NCI-H1417 treated with DMSO at 0.1 percent for 48 hours (cell line): ENCODE results near the gene RERE.
"Not testable (repeated sequence)": the region's sequence is repeated elsewhere in the genome, so short reads cannot be mapped to it uniquely, and the experiment has no call there.

Experiments
- DNase-seq: peaks from one replicate; lab custom pipeline; 2025; lab: John Stamatoyannopoulos, UW

Gene RERE

GRCh38 chr1:8602471-8603219, 214.8 kb downstream of the RERE start:
- peak; percentile 30 for DNase-seq

DNA sequence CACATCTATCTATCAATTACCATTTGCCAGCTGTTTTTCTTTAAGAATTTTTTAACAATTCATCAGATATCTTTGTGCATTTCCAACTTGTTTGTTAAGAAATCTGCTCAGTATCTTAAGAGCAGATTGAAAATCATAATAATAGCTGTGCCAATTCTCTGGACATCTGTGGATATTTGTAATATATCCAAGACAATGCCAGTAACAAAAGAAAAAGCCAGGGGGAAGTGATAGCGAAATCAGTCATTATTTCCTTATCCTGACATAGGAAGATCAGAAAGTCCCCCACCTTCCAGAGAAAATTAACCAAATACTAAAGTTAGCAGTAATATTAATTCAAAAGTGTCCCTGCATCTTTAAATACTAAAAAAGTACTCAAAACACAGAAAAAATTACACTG, 217.1 kb downstream of the RERE start:
- DNase-seq = no peak

DNA sequence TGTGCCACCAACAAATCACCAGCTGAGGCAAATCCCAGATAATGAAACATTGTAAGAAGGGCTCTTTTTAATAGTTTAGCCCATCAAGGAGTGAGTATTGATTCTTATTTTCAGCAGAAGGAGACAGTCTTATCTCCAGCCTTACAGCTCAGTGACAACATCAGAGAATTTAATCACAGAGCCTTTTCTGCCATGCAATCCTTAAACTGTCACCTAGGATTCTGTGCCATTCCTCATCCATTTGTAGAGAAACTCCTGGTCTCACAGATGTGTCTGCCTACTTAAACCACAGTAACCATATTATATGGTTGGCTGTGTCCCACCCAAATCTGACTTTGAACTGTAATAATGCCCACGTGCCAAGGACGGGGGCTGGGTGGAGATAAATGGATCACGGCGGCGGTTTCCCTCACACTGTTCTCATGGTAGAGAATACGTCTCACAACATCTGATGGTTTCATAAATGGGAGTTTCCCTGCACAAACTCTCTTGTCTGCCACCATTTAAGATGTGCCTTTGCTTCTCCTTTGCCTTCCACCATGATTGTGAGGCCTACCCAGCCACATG, 217.7 kb downstream of the RERE start:
- no peak for DNase-seq

DNA sequence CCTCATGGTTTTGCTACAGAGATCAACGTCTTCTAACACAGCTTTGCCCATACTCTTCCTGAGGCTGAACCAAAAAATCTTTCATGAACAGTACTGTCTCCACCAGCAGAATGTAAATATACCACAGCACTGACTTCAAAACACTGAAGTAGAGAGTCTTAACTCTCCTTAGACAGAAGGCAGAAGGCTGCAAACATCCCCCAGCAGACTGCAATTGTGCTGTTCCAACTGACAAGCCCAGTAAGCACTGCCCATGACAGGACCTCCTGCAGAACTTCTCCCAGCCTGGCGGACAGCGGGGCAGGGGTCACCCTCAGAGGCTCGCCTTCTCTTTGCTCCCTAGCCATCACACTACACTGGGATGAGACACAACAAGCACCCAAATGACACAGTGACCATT, 218.7 kb downstream of the RERE start:
- DNase-seq = no peak

GRCh38 chr1:8598060-8598724, 219.2 kb downstream of the RERE start:
- no peak for DNase-seq

DNA sequence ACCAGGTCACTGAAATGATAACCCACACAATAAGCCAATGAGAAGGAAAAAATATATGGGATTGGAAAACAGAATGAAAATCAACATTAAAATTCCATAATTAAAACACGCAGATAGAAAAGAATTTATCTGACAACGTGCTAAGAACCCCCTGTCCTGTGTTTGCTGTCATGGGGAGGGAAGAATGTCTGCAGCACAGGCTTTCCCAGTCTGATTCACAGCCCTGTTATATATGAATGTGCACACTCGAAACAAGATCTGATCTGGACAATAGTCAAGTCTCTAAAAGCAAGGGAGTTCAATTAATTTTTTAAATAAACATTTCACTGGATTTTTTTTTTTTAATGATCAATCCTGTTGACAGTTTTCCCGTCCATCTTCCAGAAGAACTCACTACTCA, 220.0 kb downstream of the RERE start:
- DNase-seq = no peak

GRCh38 chr1:8595941-8596340, 221.5 kb downstream of the RERE start:
- no peak for DNase-seq

DNA sequence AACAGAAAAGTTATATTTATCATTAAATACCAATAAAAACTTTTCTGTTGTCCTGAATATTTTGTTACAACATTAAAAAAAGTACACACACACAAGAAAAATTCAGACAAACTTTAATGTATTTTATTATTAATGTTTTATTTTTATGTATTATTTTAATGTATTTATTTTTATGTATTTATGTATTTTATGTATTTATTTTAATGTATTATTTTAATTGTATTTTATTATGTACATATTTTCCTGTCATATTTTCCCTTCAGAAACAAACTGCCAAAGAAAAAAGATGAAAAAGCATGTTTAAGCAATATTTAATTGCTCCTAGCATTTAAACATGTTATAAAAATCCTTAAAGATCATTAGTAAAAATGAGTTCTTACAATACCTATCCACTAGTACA, 222.1 kb downstream of the RERE start:
- no peak for DNase-seq

DNA sequence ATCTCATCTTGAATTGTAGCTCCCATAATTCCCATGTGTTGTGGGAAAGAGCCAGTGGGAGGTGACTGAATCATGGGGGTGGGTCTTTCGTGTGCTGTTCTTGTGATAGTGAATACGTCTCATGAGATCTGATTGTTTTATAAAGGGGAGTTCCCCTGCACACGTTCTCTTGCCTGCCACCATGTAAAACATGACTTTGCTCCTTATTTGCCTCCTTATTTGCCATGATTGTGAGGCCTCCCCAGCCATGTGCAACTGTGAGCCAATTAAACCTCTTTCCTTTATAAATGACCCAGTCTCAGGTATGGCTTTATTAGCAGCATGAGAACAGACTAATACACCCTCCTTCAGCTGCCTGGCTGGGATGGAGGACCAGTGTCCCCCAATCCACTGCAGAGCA, 224.1 kb downstream of the RERE start:
- not testable (repeated sequence) for DNase-seq

DNA sequence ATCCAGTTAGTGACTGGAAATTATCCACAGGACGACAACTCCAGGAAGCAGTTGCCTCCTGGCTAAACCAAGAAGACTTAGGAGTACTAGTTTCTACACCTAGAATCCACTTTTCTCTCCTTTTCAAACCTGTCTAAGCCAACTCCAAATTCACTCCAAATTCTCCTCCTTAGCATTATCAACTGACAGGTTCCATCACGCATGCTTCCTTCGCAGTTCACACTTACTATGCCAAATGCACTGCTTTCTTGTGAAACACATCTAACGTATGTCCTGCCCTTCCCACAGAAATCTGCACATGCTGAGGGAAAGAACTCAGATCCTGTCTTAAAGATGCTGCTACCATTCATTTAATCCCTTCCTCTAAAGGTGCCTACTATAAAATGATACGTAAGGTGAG, 225.9 kb downstream of the RERE start:
- no peak for DNase-seq

DNA sequence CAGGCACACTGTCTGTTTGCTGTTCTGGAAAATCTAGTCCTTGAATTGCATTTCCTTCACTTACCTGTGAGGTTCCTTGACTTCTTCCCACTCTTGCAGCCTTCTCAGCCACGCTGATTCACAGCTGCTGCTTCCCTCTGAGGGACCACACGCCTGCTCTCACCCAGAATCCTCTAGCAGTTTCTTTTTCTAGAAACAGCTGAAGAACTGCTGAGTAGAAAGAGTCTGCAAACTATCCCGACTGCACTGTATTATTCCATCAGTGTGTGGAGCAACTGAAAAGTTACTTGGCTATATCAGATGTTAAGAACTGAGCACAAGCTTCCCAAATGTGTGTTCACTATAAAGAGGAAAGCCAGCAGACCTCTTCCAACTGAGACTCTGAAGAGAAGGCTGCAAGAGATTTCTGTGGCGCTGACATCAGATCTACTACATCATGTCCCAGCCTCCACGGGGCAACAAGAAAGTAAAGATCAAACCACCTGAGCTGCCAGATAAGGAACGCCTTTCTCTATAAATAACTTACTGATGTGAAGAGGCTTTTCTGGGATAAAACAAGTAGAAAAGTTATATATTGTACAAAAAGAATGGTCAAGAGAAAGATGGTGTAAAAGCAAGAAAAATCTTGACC, 226.6 kb downstream of the RERE start:
- DNase-seq = no peak

DNA sequence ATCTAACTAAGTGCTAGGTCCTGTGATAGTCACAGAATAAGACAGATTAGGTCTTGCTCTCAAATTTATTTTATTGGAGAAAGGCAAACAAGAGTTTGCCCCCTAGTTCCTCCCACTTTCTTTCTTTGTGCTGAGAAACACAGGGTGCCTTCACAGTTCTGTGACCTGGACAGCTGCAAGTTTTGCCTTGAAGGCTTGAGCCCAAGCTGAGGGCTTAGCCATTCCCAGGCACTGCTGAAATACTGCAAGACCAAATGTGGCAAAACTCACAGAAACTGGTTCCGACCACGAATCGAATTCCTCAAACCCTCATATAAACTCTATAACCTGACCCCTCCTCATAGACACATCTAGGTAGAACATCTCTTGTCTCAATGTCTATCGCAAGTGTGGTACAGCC, 227.9 kb downstream of the RERE start:
- DNase-seq = no peak

DNA sequence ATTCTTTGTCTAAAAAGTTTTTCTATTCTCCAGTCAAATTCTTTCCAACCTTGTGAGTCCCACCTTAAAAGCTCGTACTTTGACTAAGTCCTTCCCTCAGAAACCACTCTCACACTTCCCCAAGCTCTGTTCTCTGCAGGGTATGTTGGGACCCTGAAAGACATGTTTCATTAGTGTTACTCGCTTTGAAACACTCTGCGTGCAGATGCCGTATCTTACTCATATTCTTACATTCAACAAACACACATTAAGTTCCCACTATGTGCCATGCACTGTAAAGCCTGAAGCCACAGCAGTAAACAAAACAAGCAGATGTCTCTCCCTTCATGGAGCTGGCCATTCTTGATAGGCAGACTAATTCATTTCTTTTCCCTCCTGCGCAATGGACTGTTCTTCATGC, 229.7 kb downstream of the RERE start:
- no peak for DNase-seq

- no peak for DNase-seq
Observed at GRCh38 chr1:8586438-8586837, 231.0 kb downstream of the RERE start.

- no peak for DNase-seq
Observed at GRCh38 chr1:8584316-8584715, 233.1 kb downstream of the RERE start.

DNA sequence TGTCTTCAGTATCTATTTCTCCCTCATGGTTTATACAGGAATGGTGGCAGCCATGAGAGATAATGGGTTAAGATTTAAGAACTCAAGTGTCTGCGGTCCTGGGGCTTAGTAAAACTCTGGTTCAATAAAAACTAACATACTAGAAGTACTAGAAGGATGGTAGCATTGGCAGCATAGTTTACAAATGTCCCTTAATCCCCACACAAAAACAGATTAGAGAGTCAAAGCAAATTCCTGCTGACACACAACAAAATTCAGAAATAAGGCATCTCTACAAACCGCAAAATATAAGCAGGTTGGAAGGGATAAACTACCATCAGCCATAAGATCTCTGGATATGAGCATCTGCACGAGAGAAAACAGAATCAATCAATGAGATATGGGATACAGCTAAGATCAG, 234.4 kb downstream of the RERE start:
- no peak for DNase-seq

- no peak for DNase-seq
Observed at GRCh38 chr1:8580566-8580965, 236.9 kb downstream of the RERE start.

DNA sequence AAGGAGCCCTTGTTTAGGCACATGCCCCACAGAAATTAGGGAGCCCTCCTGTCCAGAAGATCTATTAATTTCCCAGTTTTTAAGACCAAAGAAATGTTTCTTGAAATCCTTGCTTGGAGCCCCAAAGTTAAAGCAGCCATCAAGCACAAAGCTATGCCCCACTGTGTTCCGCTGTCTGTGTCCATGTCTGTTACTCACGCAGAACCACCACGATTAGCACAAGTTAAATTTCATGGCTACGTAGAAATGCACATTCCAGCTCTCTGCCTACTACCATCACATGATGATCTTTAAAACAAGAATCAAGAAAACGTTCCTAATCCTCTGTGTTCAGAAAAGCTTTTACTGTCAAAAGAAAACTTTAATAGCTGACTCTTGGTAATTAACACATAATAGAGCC, 238.5 kb downstream of the RERE start:
- DNase-seq = no peak

DNA sequence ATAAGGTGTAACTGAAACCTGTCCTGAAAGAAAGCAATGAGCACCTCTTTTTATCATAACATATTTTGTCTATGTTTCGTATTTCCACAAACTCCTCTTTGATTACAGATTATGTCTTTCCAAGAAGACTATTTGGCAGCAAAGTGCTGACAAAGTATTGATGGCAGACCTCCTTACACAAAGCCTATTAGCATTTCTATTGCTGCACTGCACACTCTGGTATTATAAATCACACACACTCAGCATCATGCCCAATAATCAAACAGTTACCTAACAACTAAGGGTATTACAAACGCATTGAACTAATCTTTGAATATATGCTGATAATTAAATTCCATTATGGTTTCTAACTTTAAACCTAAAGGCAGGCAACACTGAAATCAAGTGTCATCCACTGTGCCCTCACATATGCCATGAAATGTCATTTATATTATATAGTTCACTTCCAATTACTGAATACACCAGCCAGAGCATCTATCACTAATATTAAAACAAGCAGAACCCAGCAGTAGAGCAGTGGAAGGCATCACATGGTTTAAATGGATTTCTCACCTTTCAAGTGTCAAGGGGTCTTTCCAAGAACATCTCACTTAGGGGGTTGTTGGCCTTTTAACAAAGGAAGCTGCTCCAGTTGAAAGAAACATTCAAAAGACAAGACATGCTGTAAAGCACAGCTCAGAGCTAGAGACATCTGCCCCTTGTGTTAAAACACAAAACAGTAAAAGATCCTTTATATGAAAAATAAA, 239.1 kb downstream of the RERE start:
- no peak for DNase-seq

DNA sequence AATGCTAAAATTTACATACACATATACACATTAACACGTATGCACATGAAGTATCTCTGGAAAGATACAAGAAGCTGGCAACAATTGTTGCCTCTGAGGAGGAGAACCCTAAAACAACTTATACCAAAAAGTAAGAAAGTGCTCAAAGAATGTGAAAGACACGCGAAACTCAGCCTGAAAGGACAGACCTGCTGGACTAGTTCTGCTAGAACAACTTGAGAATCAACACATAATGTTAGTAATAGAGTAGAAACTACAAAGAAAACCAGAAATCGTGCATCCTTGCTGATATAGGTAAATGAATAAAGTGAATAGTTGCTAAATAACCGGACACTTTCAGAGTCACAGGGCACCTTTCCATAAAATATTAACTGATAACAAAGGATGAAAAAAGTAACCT, 242.5 kb downstream of the RERE start:
- DNase-seq = no peak

GRCh38 chr1:8572106-8572505, 245.3 kb downstream of the RERE start:
- no peak for DNase-seq

- no peak for DNase-seq
Observed at GRCh38 chr1:8571200-8571984, 246.0 kb downstream of the RERE start.
